SJSA1 (cell line): Measurements from ENCODE around the gene FGF18. TPM values are rescaled to one million over a fixed set of nuclear protein-coding genes. Genes with fewer than 3 reads are reported as not detected.
"Not testable (repeated sequence)": the region's sequence is repeated elsewhere in the genome, so short reads cannot be mapped to it uniquely, and the experiment has no call there.

ENCODE experiments used
- DNase-seq, 2 experiments: peaks; one replicate each; pipeline ENCODE4 v3.0.0-alpha.2; 2015 to 2020; ENCODE audit warnings: low spot score in 2 of 2, low read depth in 1 of 2
- H3K27ac ChIP-seq: fragments of 250-450 bp; sonication (Bioruptor Pico); 2 replicates; pipeline ENCODE4 v1.5.1; 2020; ENCODE audit warnings: mild to moderate bottlenecking, moderate library complexity
- H3K27me3 ChIP-seq: fragments of 250-450 bp; sonication (Bioruptor Pico); replicated peaks from 2 replicates; pipeline ENCODE4 v1.5.1; 2020; ENCODE audit warnings: mild to moderate bottlenecking, moderate library complexity
- H3K36me3 ChIP-seq: fragments of 250-450 bp; sonication (Bioruptor Pico); 2 replicates; pipeline ENCODE4 v1.5.1; 2020; ENCODE audit warnings: mild to moderate bottlenecking
- H3K4me1 ChIP-seq: fragments of 250-450 bp; sonication (Bioruptor Pico); replicated peaks from 2 replicates; pipeline ENCODE4 v1.6.1; 2021; ENCODE audit warnings: mild to moderate bottlenecking
- H3K4me3 ChIP-seq: fragments of 250-450 bp; sonication (Bioruptor Pico); 2 replicates; pipeline ENCODE4 v1.5.1; 2020; ENCODE audit warnings: mild to moderate bottlenecking
- H3K9me3 ChIP-seq: fragments of 250-450 bp; sonication (Bioruptor Pico); replicated peaks from 2 replicates; pipeline ENCODE4 v1.5.1; 2020; ENCODE audit warnings: mild to moderate bottlenecking
- total RNA-seq: library from RNA; depleted of rRNA; stranded (reverse); fragments of >200 nt; shearing (Covaris generic); gene quantifications from 2 replicates; pipeline ENCODE4 v1.2.3, GENCODE V29; 2014; rRNA removed

FGF18 gene
- total RNA-seq = 0.21 TPM in 1 of 2 replicates, not detected in the other

- peak; percentile 84 to 86 for DNase-seq
- Histone ChIP-seq H3K27ac (no peak within 1 kb of the TSS), H3K9me3 (peaks cover 5% of the 10 kb centered on the region; the same call in 1 of the 2 replicates), H3K27me3 (peaks cover 16% of the 10 kb centered on the region), H3K4me1 (peaks cover 27% of the 10 kb centered on the region), H3K36me3 (peaks cover 5% of the 10 kb centered on the region), H3K4me3 (peak within 1 kb of the TSS; percentile 46)
Observed at GRCh38 chr5:171418982-171419687, at the start of gene FGF18. Gene FGF18, plus strand, starts transcription at chr5:171419647. Its CDS starts 553 bp downstream, at chr5:171420200.

- no peaks in the 10 kb centered on the region for H3K27me3 ChIP-seq
- H3K9me3 ChIP-seq = no peaks in the 10 kb centered on the region
- no peak overlapping the region for H3K4me3 ChIP-seq
- no peak for DNase-seq
- no peak overlapping the region for H3K27ac ChIP-seq
- no peaks in the 10 kb centered on the region for H3K36me3 ChIP-seq
- peaks cover 12% of the 10 kb centered on the region for H3K4me1 ChIP-seq
Observed at GRCh38 chr5:171369898-171370297, 49.5 kb upstream of the FGF18 start.

- H3K9me3 ChIP-seq, H3K27ac ChIP-seq, H3K27me3 ChIP-seq, DNase-seq, H3K36me3 ChIP-seq, H3K4me3 ChIP-seq: not testable (repeated sequence)
- peaks cover 12% of the 10 kb centered on the region for H3K4me1 ChIP-seq
Observed at GRCh38 chr5:171370881-171371280, 48.6 kb upstream of the FGF18 start.

GRCh38 chr5:171371326-171371725 lies 48.1 kb upstream of the FGF18 start:
- H3K36me3 ChIP-seq = no peaks in the 10 kb centered on the region
- no peak overlapping the region for H3K4me3 ChIP-seq
- no peaks in the 10 kb centered on the region for H3K27me3 ChIP-seq
- peaks cover 12% of the 10 kb centered on the region for H3K4me1 ChIP-seq
- H3K27ac ChIP-seq = no peak overlapping the region
- no peaks in the 10 kb centered on the region for H3K9me3 ChIP-seq
- no peak for DNase-seq

GRCh38 chr5:171379961-171380360 lies 39.5 kb upstream of the FGF18 start:
- H3K27ac ChIP-seq = no peak overlapping the region
- no peak overlapping the region for H3K4me3 ChIP-seq
- H3K36me3 ChIP-seq = no peaks in the 10 kb centered on the region
- DNase-seq = no peak
- no peaks in the 10 kb centered on the region for H3K9me3 ChIP-seq
- no peaks in the 10 kb centered on the region for H3K27me3 ChIP-seq
- no peaks in the 10 kb centered on the region for H3K4me1 ChIP-seq

GRCh38 chr5:171384416-171384815 lies 35.0 kb upstream of the FGF18 start:
- H3K27me3 ChIP-seq, DNase-seq, H3K4me3 ChIP-seq, H3K4me1 ChIP-seq, H3K27ac ChIP-seq, H3K9me3 ChIP-seq: not testable (repeated sequence)
- H3K36me3 ChIP-seq = peaks cover 17% of the 10 kb centered on the region

- H3K4me3 ChIP-seq, H3K27ac ChIP-seq, DNase-seq, H3K27me3 ChIP-seq, H3K9me3 ChIP-seq: not testable (repeated sequence)
- Histone ChIP-seq H3K4me1 (peaks cover 11% of the 10 kb centered on the region), H3K36me3 (peaks cover 23% of the 10 kb centered on the region)
Observed at GRCh38 chr5:171384999-171385398, 34.4 kb upstream of the FGF18 start.

- no peak overlapping the region for H3K4me3 ChIP-seq
Observed at GRCh38 chr5:171386006-171386671, 33.3 kb upstream of the FGF18 start.

GRCh38 chr5:171386861-171387344 lies 32.5 kb upstream of the FGF18 start:
- H3K4me1 ChIP-seq = peaks cover 22% of the 10 kb centered on the region
- peaks cover 42% of the 10 kb centered on the region for H3K36me3 ChIP-seq
- H3K27ac ChIP-seq = peak overlapping the region; percentile 74
- H3K27me3 ChIP-seq = no peaks in the 10 kb centered on the region
- no peak for DNase-seq
- H3K9me3 ChIP-seq = no peaks in the 10 kb centered on the region
- H3K4me3 ChIP-seq = peak overlapping the region; percentile 75

More at GRCh38 chr5:171386006-171386671, 33.3 kb upstream of the FGF18 start:
- Histone ChIP-seq H3K36me3 (peaks cover 34% of the 10 kb centered on the region), H3K27ac (no peak overlapping the region), H3K27me3 (no peaks in the 10 kb centered on the region), H3K4me1 (peaks cover 19% of the 10 kb centered on the region), H3K9me3 (no peaks in the 10 kb centered on the region)
- no peak for DNase-seq

- DNase-seq = peak; percentile 98 to 100
- H3K9me3 ChIP-seq = no peaks in the 10 kb centered on the region
- H3K4me1 ChIP-seq = peaks cover 22% of the 10 kb centered on the region
- peaks cover 48% of the 10 kb centered on the region for H3K36me3 ChIP-seq
- H3K27me3 ChIP-seq = no peaks in the 10 kb centered on the region
- H3K27ac ChIP-seq = peak within 1 kb of the TSS; percentile 81
- H3K4me3 ChIP-seq = peak within 1 kb of the TSS; percentile 75
Observed at GRCh38 chr5:171387345-171387969, 32.0 kb upstream of the FGF18 start, which contains the start of gene NPM1. Gene NPM1, plus strand, starts transcription at chr5:171387849. Its CDS starts 100 bp downstream, at chr5:171387949.

- Histone ChIP-seq H3K4me1 (peaks cover 22% of the 10 kb centered on the region), H3K4me3 (peak overlapping the region; percentile 75), H3K27ac (peak overlapping the region; percentile 81), H3K27me3 (no peaks in the 10 kb centered on the region), H3K9me3 (no peaks in the 10 kb centered on the region), H3K36me3 (peaks cover 55% of the 10 kb centered on the region)
- DNase-seq = peak; percentile 88 to 90
Observed at GRCh38 chr5:171387970-171388815, 31.3 kb upstream of the FGF18 start.

GRCh38 chr5:171388816-171389168 lies 30.7 kb upstream of the FGF18 start:
- no peaks in the 10 kb centered on the region for H3K9me3 ChIP-seq
- H3K27ac ChIP-seq = peak overlapping the region; percentile 81
- H3K27me3 ChIP-seq = no peaks in the 10 kb centered on the region
- H3K4me3 ChIP-seq = peak overlapping the region; percentile 75
- H3K4me1 ChIP-seq = peaks cover 22% of the 10 kb centered on the region
- DNase-seq = no peak
- peaks cover 61% of the 10 kb centered on the region for H3K36me3 ChIP-seq
